ENCODE data around the gene RGS12.

Gene RGS12

GRCh38 chr4:3331511-3332394, 38.9 kb downstream of the RGS12 start:
- DNase-seq (ENCODE audit: low spot score), result no peak

- no peak for DNase-seq (ENCODE audit: low spot score)
Observed at GRCh38 chr4:3332498-3332897, 39.7 kb downstream of the RGS12 start.

DNA sequence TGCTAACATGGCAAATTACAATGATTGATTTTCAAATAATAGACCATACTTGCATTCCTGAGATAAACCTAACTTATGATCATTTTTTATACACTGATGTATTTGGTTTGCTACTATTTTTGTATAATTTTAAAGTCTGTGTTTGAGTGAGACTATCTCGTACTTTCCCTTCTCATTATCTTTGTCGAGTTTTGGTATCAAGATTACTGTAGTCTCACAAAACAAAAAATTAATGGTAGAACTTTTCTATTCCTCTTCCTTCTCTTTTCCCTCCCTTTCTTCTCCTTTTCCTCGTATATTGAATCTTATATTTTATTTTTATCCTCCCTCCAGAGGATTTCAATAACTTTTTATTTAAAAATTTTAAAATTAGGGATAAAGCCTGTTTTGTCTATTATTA, 41.5 kb downstream of the RGS12 start:
- no peak for DNase-seq (ENCODE audit: low spot score)

DNA sequence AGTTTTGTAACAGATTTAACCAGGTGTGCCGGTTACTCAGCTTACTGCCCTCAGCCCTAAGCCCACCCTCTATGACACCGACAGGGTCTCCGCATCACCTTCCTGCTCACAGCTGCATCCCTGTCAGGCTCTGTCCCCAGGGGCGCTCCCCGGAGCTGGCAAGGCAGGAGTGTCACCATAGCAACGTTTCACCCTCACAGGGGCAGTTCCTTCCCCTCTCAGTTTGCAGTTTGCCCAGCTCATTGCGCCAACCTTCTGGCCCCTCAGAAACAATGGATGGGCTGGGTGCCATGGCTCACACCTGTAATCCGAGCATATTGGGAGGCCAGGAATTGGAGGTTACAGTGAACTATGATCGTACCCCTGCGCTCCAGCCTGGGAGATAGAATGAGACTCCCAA, 42.6 kb downstream of the RGS12 start:
- no peak for DNase-seq (ENCODE audit: low spot score)

GRCh38 chr4:3335982-3336381, 43.2 kb downstream of the RGS12 start:
- DNase-seq (ENCODE audit: low spot score), result no peak

- no peak for DNase-seq (ENCODE audit: low spot score)
Observed at GRCh38 chr4:3336382-3337356, 43.8 kb downstream of the RGS12 start.

- no peak for DNase-seq (ENCODE audit: low spot score)
Observed at GRCh38 chr4:3337357-3337732, 44.5 kb downstream of the RGS12 start.

GRCh38 chr4:3337811-3338210, 45.0 kb downstream of the RGS12 start:
- DNase-seq (ENCODE audit: low spot score), result no peak

DNA sequence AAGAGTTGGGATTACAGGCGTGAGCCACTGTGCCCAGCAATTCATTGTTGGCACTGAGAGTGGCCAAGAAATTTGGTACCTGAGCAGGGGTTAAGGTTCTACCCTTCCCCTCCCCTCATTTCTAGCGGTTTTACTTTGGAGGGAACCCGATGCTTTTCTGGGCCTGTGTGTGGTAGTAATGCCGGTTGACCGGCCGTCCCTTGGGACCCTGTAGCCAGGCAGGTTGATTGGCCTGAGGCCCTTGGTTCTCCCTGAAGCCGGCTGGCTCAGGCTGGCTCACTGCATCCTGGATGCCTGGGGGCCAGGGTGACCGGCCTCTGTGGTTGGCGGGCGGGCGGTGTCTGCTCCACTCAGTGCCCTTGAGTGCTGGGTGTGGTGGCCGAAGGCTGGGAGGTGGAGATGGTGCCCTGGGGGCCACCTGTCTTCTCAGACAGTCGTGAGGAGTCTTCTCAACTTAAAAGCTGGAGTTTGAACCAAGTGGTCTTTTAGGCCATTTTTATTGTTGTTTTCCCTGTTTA, 45.6 kb downstream of the RGS12 start:
- DNase-seq (ENCODE audit: low spot score), result no peak

GRCh38 chr4:3338976-3339531, 46.2 kb downstream of the RGS12 start:
- no peak for DNase-seq (ENCODE audit: low spot score)

DNA sequence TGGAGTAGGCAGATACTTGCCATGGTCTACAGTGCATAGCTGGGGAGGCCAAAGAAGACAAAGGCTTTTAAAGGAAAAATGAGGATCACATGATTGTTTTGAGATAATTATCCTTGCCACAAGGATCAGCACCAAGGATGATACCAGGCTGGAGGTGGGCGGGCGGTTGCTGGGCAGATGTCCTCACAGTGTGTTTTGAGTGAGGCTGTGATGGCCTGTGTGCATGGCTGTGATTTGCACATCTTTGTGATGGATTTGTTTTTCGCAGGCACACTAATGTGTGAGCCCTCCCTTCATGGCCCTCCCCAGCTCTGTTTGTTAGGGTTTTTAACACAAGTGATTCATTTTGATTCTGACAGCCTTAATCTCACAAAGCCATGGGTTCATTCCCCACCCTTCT, 46.8 kb downstream of the RGS12 start:
- no peak for DNase-seq (ENCODE audit: low spot score)

DNA sequence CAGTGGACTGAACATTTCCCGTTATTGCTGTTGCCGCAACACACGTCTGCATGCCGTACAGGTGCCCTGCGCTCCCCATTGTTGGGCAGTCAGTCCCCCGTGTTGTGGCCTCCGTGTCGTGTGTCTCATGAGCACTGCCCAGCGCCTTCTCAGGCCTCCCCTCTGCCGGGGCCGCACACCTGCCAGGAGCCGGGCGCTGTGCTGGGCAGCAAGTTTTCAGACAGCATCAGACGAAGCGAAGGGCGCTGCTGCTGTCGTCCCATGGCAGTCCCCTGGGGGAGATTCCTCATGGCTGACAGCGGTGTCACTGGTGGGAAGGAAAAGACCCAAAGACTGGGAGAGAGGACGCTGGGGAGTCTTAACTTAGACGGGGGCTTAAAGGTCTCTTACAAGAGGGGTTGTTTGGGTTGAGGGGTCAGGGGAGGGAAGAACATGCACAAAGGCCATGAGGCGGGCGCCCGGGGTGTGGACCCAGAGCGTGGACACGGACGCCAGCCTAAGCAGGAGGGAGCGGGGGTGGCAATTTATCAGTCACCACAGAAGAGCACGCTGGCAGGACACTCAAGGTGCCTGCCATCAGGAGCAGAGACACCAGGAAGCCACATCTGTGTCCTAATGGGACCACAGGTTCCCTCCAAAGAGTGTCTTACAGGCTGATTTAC, 47.3 kb downstream of the RGS12 start:
- no peak for DNase-seq (ENCODE audit: low spot score)

DNA sequence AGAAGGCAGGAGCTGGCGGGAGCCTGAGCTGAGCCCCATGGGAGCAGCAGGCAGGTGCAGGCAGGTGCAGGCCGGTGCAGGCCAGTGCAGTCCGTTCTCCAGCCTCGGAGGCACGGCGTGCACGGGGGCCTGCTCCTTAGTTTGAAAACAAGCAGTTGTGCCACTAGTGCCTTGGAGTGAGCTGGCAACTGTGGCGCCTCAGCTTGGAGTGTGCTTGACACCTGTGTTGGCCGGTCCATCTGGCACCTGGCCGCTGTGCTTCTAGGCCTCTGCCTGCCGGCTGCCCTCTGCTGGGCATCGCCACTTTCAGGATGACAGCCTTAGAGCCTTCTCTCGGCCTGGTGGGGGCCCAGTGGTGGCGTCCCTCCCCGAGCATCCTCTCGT, 47.9 kb downstream of the RGS12 start:
- DNase-seq (ENCODE audit: low spot score), result no peak

GRCh38 chr4:3341760-3342159, 48.9 kb downstream of the RGS12 start:
- DNase-seq (ENCODE audit: low spot score), result no peak

- DNase-seq (ENCODE audit: low spot score), result no peak
Observed at GRCh38 chr4:3342182-3342854, 49.5 kb downstream of the RGS12 start.
